Thoracic aorta (tissue), 2 donors: ENCODE measurements around the gene TCFL5. TPM values are rescaled to one million over a fixed set of nuclear protein-coding genes. Genes with fewer than 3 reads are reported as not detected.
"Not testable (repeated sequence)": the region's sequence is repeated elsewhere in the genome, so short reads cannot be mapped to it uniquely, and the experiment has no call there.

Experiments
- ATAC-seq: fragments of 150-250 bp; one replicate; pipeline ENCODE4 v1.8.0; 2017; ENCODE audit warnings: low read depth; ENCODE audit not compliant: insufficient number of reproducible peaks, low FRiP score
- DNase-seq: peaks from one replicate; pipeline ENCODE4 v3.0.0-alpha.2; 2020; ENCODE audit warnings: low spot score
- H3K27ac ChIP-seq, 2 donors: fragments of 200-600 bp; sonication (generic); 1 replicate in 1 of 2; 2 replicates in 1 of 2; pipeline ENCODE4 v1.5.1; 2016; ENCODE audit warnings: mild to moderate bottlenecking in 2 of 2, moderate library complexity in 2 of 2
- H3K27me3 ChIP-seq: fragments of 200-600 bp; sonication (generic); replicated peaks from 2 replicates; pipeline ENCODE4 v1.6.0; 2016; ENCODE audit warnings: mild to moderate bottlenecking; ENCODE audit not compliant: insufficient read depth
- H3K36me3 ChIP-seq: fragments of 200-600 bp; sonication (generic); one replicate; pipeline ENCODE4 v1.5.1; 2016
- H3K4me1 ChIP-seq, 2 donors: fragments of 200-600 bp; sonication (generic); 1 replicate in 1 of 2; 2 replicates in 1 of 2; pipeline versions ENCODE4 v1.5.1 to v1.6.0; 2016; ENCODE audit warnings: low read depth in 2 of 2, mild to moderate bottlenecking in 1 of 2; ENCODE audit not compliant: control insufficient read depth in 1 of 2
- H3K4me3 ChIP-seq: fragments of 200-600 bp; sonication (generic); 2 replicates; pipeline ENCODE4 v1.5.1; 2016; ENCODE audit warnings: mild to moderate bottlenecking
- H3K9me3 ChIP-seq: fragments of 200-600 bp; sonication (generic); 2 replicates; pipeline ENCODE4 v1.5.1; 2016
- total RNA-seq, 2 donors: library from RNA; depleted of rRNA; stranded (reverse); fragments of >200 nt; gene quantifications; one replicate each; pipeline versions ENCODE4 v1.1.0 to v1.2.3, GENCODE V29; 2016
- TF ChIP-seq, protein P1 (sequence below): fragments of 200-600 bp; sonication (generic); IDR thresholded peaks from one replicate; pipeline ENCODE4 v1.5.1; 2019; ENCODE audit warnings: antibody characterized with exemption

The TCFL5 gene
- total RNA-seq, 2 donors from 2014 or later = 3.8 to 6.2 TPM

DNA sequence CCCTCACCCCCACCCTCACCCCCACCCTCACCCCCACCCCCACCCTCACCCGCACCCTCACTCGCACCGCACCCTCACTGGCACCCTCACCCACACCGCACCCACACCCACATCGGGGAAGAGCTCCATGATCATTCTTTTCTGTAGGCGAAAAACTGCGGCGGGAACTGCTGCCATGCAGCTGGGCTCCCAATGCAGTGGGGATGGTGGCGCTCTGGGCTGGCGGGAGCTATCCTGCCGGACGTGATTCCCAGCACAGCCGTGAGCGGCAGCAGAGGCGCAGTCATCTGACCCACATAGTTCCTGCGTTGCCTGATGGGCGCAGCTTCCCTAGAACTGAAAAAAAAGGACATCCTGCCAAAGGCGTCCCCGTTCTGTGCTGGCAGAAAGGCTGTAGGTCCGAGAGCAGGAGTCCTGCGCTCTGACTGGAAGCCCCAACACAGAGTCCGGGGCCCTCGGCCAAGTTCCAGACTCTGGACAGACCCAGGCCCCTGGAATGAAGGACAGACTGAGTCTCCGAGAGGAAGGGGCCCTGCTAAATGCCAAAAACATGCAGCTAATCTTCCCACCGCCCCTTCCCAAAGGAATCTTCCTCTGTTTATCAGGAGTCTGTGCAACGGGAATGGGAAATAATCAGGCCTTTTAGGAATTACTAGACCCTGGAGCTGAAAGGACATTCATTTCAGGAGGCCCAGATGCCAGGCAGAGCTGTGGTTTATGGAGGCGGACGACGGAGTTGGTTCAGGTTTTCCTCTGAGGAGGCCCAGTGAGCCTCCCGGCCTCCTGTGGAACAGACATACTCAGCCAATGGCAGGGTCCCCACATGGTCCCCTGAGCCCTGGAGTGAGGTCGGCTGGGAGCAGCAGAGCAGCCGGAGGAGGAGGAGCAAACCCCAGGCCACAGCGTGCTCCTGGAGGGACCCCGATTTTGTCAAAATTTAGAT is 14.1 kb upstream of the TCFL5 start:
- ATAC-seq = no peak
- Histone ChIP-seq H3K27ac (peak overlapping the region; percentile 71 to 73), H3K4me3 (no peak overlapping the region), H3K36me3 (peaks cover under 1% of the 10 kb centered on the region), H3K4me1 (peaks cover 7 to 23% of the 10 kb centered on the region in 2 donors), H3K9me3 (no peaks in the 10 kb centered on the region), H3K27me3 (no peaks in the 10 kb centered on the region)
- DNase-seq = peak; percentile 43
- TF ChIP-seq, protein P1, sequence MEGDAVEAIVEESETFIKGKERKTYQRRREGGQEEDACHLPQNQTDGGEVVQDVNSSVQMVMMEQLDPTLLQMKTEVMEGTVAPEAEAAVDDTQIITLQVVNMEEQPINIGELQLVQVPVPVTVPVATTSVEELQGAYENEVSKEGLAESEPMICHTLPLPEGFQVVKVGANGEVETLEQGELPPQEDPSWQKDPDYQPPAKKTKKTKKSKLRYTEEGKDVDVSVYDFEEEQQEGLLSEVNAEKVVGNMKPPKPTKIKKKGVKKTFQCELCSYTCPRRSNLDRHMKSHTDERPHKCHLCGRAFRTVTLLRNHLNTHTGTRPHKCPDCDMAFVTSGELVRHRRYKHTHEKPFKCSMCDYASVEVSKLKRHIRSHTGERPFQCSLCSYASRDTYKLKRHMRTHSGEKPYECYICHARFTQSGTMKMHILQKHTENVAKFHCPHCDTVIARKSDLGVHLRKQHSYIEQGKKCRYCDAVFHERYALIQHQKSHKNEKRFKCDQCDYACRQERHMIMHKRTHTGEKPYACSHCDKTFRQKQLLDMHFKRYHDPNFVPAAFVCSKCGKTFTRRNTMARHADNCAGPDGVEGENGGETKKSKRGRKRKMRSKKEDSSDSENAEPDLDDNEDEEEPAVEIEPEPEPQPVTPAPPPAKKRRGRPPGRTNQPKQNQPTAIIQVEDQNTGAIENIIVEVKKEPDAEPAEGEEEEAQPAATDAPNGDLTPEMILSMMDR = peak; percentile 46

DNA sequence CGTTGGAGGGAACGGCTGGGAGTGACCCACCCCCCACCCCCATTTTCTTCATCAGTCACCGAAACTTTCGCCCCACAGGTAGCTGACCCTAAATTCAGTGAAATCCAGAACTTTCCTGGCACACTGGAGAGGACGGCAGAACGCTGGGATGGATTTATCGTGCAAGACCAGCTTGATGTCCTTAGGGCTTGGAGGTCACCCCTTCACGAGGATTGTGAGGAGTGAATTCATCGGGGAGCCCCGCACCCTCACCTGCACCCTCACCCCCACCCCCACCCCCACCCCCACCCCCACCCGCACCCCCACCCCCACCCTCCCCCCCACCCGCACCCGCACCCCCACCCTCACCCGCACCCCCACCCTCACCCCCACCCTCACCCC is 13.3 kb upstream of the TCFL5 start:
- Histone ChIP-seq H3K4me3 (no peak overlapping the region), H3K36me3 (no peaks in the 10 kb centered on the region), H3K4me1 (peaks cover 7 to 23% of the 10 kb centered on the region in 2 donors), H3K9me3 (no peaks in the 10 kb centered on the region), H3K27me3 (no peaks in the 10 kb centered on the region), H3K27ac (no peak overlapping the region)
- DNase-seq = no peak
- TF ChIP-seq, protein P1 = no peak
- ATAC-seq = no peak

DNA sequence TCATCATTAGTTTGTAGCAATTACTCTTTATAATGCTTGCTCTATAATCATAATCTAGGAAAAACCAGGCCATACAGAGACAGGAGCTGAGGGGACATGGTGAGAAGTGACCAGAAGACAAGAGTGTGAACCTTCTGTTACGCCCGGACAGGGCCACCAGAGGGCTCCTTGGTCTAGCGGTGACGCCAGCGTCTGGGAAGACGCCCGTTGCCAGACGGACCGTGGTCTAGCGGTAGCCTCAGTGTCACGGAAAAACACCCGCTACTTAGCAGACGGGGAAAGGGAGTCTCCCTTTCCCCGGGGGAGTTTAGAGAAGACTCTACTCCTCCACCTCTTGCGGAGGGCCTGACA is 12.0 kb upstream of the TCFL5 start:
- ATAC-seq, DNase-seq, H3K9me3 ChIP-seq, H3K4me3 ChIP-seq, H3K36me3 ChIP-seq, H3K27ac ChIP-seq, H3K27me3 ChIP-seq: not testable (repeated sequence)
- TF ChIP-seq, protein P1 = peak; percentile 62
- peaks cover 7 to 23% of the 10 kb centered on the region in 2 donors for H3K4me1 ChIP-seq

DNA sequence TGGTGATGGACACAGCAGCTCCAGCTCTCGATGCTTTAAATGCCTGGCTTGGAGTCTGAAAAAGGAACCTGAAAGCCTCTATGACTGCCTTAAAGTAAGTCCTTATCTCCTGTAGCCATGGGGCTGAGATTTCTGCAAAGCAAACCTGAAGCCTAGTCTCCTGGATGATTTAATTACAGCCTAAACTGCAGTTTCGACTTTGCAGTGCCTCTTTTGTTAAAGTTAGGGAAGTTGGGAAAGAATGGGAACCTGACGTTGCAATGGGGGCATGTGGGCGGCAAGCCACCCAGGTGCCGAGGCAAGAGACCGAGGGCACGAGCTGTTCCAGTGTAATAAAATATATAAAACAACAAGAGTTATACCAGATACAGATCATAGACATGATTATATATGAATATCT is 11.7 kb upstream of the TCFL5 start:
- Histone ChIP-seq H3K9me3 (no peaks in the 10 kb centered on the region), H3K27me3 (no peaks in the 10 kb centered on the region), H3K36me3 (no peaks in the 10 kb centered on the region), H3K4me1 (peaks cover 7 to 23% of the 10 kb centered on the region in 2 donors), H3K4me3 (no peak overlapping the region), H3K27ac (no peak overlapping the region)
- TF ChIP-seq, protein P1 = no peak
- ATAC-seq (no peak), DNase-seq (no peak)

DNA sequence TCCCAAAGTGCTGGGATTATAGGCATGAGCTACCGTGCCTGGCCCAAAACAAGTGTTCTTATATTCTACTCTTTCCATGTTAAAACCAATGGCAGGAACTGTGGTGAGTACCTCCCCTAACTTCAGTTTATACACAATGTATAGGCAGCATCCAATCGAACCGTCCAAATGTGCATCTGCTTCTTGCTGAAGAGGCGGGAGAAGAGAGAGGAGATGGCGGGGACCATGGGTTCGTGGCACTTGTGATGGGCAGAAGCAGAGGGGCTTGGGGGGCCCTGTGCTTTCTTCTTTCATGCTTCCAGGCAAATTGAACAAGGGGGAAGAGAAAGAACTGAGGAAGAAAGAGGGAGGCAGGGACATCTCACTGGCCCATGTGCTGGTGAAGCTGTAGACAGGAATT is 11.2 kb upstream of the TCFL5 start:
- Histone ChIP-seq H3K4me3 (no peak overlapping the region), H3K4me1 (peaks cover 7 to 23% of the 10 kb centered on the region in 2 donors), H3K9me3 (no peaks in the 10 kb centered on the region), H3K36me3 (no peaks in the 10 kb centered on the region), H3K27ac (no peak overlapping the region), H3K27me3 (no peaks in the 10 kb centered on the region)
- DNase-seq (no peak), ATAC-seq (no peak)
- TF ChIP-seq, protein P1 = no peak
